Measurements from ENCODE around the gene HAO2.

The HAO2 gene

GRCh38 chr1:119397986-119398385 is 29.4 kb downstream of the HAO2 start:
- no peaks in the 10 kb centered on the region for H3K27me3 ChIP-seq (ENCODE audit: insufficient read depth, low read length)
- no peaks in the 10 kb centered on the region for H3K9me3 ChIP-seq (ENCODE audit: low read length)
- no peak overlapping the region for H3K4me3 ChIP-seq (ENCODE audit: low read length)
- H2AFZ ChIP-seq (ENCODE audit: low read depth, low read length), result no peak overlapping the region
- H3K4me1 ChIP-seq (ENCODE audit: insufficient read depth, low read length), result no peaks in the 10 kb centered on the region
- H3K36me3 ChIP-seq (ENCODE audit: insufficient read depth, low read length), result no peaks in the 10 kb centered on the region

DNA sequence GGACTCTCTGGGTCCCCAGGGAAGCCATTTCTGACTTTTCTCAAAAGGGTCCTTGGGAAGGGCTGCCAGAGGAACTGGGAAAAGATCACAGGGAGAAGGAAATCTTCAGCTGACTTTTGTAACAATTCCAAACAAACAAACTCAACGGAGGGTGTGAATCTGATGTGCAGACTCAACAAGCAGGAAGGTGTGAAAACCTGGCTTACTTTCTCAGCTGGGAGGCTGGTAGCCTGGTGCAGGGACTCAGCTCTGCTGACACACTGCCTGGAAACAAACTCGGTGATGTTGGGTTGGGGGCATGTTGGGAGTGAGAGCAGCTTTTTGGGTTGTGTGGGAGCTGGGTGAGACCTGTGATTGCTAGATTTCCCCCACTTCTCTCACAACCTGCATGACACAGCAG is 36.2 kb downstream of the HAO2 start:
- Histone ChIP-seq H3K27me3 (ENCODE audit: insufficient read depth, low read length) (no peaks in the 10 kb centered on the region), H3K36me3 (ENCODE audit: insufficient read depth, low read length) (no peaks in the 10 kb centered on the region), H2AFZ (ENCODE audit: low read depth, low read length) (no peak overlapping the region), H3K9me3 (ENCODE audit: low read length) (no peaks in the 10 kb centered on the region), H3K4me1 (ENCODE audit: insufficient read depth, low read length) (no peaks in the 10 kb centered on the region), H3K4me3 (ENCODE audit: low read length) (no peak overlapping the region)

DNA sequence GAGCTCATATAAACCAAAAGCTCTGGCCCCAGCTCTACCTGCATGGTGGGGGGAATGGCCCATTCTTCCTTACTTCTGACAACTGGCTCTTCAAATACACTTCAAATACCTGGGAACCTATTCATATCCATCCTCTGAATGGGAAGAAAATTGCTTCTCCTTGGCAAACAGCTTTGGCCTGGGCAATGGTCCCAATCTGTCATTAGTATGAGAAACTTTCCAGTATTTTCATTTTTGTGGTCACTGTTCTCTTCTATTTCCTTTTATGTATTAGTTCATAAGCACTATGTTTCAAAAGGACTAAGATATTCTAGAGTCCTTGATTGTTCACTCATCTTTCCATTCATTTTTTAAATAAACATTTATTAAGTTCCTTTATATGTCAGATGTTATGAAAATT is 41.1 kb downstream of the HAO2 start:
- Histone ChIP-seq H3K36me3 (ENCODE audit: insufficient read depth, low read length) (no peaks in the 10 kb centered on the region), H2AFZ (ENCODE audit: low read depth, low read length) (no peak overlapping the region), H3K4me3 (ENCODE audit: low read length) (no peak overlapping the region), H3K9me3 (ENCODE audit: low read length) (no peaks in the 10 kb centered on the region), H3K27me3 (ENCODE audit: insufficient read depth, low read length) (no peaks in the 10 kb centered on the region), H3K4me1 (ENCODE audit: insufficient read depth, low read length) (no peaks in the 10 kb centered on the region)

- Histone ChIP-seq H3K4me1 (ENCODE audit: insufficient read depth, low read length) (no peaks in the 10 kb centered on the region), H3K27me3 (ENCODE audit: insufficient read depth, low read length) (no peaks in the 10 kb centered on the region), H3K4me3 (ENCODE audit: low read length) (no peak overlapping the region), H2AFZ (ENCODE audit: low read depth, low read length) (no peak overlapping the region), H3K9me3 (ENCODE audit: low read length) (no peaks in the 10 kb centered on the region), H3K36me3 (ENCODE audit: insufficient read depth, low read length) (no peaks in the 10 kb centered on the region)
Measured at GRCh38 chr1:119410961-119411360, 42.4 kb downstream of the HAO2 start.

GRCh38 chr1:119414950-119415349 is 46.4 kb downstream of the HAO2 start, which contains the start of gene HSD3B2:
HSD3B2 (plus strand) TSS chr1:119415150; CDS start chr1:119415420, 270 bp downstream.
- Histone ChIP-seq H3K9me3 (ENCODE audit: low read length) (no peaks in the 10 kb centered on the region), H3K4me3 (ENCODE audit: low read length) (no peak within 1 kb of the TSS), H3K27me3 (ENCODE audit: insufficient read depth, low read length) (peaks cover 4% of the 10 kb centered on the region), H3K36me3 (ENCODE audit: insufficient read depth, low read length) (no peaks in the 10 kb centered on the region), H2AFZ (ENCODE audit: low read depth, low read length) (no peak within 1 kb of the TSS), H3K4me1 (ENCODE audit: insufficient read depth, low read length) (no peaks in the 10 kb centered on the region)

DNA sequence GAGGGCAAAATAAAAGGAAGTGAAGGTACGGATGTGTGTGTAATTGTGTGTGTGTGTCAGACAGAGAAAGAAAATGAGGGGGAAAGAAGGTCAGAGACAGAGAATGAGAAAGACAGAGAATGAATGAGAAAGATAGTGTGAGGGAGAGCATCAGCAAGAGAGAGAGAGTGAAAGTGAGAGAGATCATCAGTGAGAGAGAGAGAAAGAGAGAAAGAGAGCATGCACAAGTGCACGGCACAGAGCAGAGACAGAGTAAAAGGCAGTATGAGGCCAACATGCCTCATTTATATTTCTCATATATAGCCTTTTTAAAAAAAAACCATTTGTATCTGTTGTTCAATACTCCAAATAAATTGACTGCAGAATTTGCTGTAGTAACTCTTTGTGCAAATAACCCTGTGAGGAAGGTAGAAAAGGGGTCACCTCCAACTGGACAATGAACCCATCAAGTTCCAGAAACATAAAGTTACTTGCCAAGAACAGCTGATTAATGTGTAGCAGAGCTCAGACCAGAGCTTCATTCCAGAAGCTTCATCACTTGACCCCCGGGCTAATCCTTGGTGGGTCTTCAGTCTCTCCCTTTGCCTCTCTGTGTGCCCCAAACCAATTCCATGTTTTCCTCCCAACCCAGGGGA is 47.5 kb downstream of the HAO2 start:
- Histone ChIP-seq H3K4me1 (ENCODE audit: insufficient read depth, low read length) (no peaks in the 10 kb centered on the region), H3K4me3 (ENCODE audit: low read length) (no peak overlapping the region), H3K9me3 (ENCODE audit: low read length) (no peaks in the 10 kb centered on the region), H3K27me3 (ENCODE audit: insufficient read depth, low read length) (peaks cover 4% of the 10 kb centered on the region), H2AFZ (ENCODE audit: low read depth, low read length) (no peak overlapping the region), H3K36me3 (ENCODE audit: insufficient read depth, low read length) (no peaks in the 10 kb centered on the region)

GRCh38 chr1:119419109-119419508 is 50.5 kb downstream of the HAO2 start:
- Histone ChIP-seq H3K36me3 (ENCODE audit: insufficient read depth, low read length) (no peaks in the 10 kb centered on the region), H2AFZ (ENCODE audit: low read depth, low read length) (no peak overlapping the region), H3K9me3 (ENCODE audit: low read length) (no peaks in the 10 kb centered on the region), H3K4me1 (ENCODE audit: insufficient read depth, low read length) (no peaks in the 10 kb centered on the region), H3K27me3 (ENCODE audit: insufficient read depth, low read length) (peaks cover 4% of the 10 kb centered on the region), H3K4me3 (ENCODE audit: low read length) (no peak overlapping the region)

DNA sequence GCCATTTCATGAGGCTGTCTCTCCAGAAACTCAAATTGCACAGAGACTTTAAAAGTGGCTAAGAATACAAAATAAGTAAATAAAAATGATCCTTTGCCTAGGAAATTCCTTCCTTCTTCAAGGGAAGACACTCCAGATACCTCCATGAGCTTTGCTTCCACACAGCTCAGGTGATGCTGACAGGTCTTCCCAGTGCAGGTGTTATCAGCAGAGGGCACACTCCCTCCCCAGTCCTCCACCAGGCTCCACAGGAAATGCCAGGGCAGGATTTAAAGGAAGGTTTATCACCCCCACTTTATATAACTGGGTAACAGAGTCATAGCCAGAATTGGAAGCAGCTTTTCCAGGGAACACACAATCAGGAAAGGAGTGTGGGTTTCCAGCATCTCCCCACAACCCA is 52.1 kb downstream of the HAO2 start:
- Histone ChIP-seq H3K4me1 (ENCODE audit: insufficient read depth, low read length) (no peaks in the 10 kb centered on the region), H3K36me3 (ENCODE audit: insufficient read depth, low read length) (no peaks in the 10 kb centered on the region), H3K9me3 (ENCODE audit: low read length) (no peaks in the 10 kb centered on the region), H3K4me3 (ENCODE audit: low read length) (no peak overlapping the region), H2AFZ (ENCODE audit: low read depth, low read length) (no peak overlapping the region), H3K27me3 (ENCODE audit: insufficient read depth, low read length) (peaks cover 4% of the 10 kb centered on the region)

GRCh38 chr1:119422631-119423030 is 54.0 kb downstream of the HAO2 start:
- Histone ChIP-seq H3K36me3 (ENCODE audit: insufficient read depth, low read length) (no peaks in the 10 kb centered on the region), H3K9me3 (ENCODE audit: low read length) (no peaks in the 10 kb centered on the region), H2AFZ (ENCODE audit: low read depth, low read length) (no peak overlapping the region), H3K4me3 (ENCODE audit: low read length) (no peak overlapping the region), H3K27me3 (ENCODE audit: insufficient read depth, low read length) (no peaks in the 10 kb centered on the region), H3K4me1 (ENCODE audit: insufficient read depth, low read length) (no peaks in the 10 kb centered on the region)

DNA sequence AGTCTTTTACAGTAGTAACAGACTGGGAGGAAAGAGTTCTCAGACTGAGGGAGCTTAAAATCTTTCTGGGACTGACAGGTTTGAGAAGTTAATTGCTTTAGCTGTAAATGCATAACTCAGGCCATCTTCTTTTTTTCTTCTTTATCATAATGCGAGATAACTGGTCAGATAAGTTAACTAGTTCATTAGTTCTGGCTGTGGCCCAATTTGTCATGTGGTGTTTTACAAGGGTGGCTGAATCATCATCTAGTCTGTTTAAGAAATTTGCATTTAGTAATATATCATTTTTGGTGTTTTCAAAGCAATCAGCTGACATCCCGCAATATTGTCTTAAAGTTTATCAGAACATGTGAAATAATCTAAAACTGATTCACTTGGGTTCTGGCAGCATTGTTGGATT is 60.4 kb downstream of the HAO2 start:
- Histone ChIP-seq H3K4me1 (ENCODE audit: insufficient read depth, low read length) (no peaks in the 10 kb centered on the region), H3K27me3 (ENCODE audit: insufficient read depth, low read length) (peaks cover 10% of the 10 kb centered on the region), H3K4me3 (ENCODE audit: low read length) (no peak overlapping the region)

GRCh38 chr1:119429687-119430086 is 61.1 kb downstream of the HAO2 start:
- H3K4me3 ChIP-seq (ENCODE audit: low read length), result no peak overlapping the region
- H2AFZ ChIP-seq (ENCODE audit: low read depth, low read length), result no peak overlapping the region
- H3K4me1 ChIP-seq (ENCODE audit: insufficient read depth, low read length), result no peaks in the 10 kb centered on the region
- H3K27me3 ChIP-seq (ENCODE audit: insufficient read depth, low read length), result peaks cover 10% of the 10 kb centered on the region
- H3K9me3 ChIP-seq (ENCODE audit: low read length), result no peaks in the 10 kb centered on the region
- H3K36me3 ChIP-seq (ENCODE audit: insufficient read depth, low read length), result no peaks in the 10 kb centered on the region

More for the DNA sequence above, 60.4 kb downstream of the HAO2 start:
- H3K36me3 ChIP-seq (ENCODE audit: insufficient read depth, low read length), result no peaks in the 10 kb centered on the region
- no peak overlapping the region for H2AFZ ChIP-seq (ENCODE audit: low read depth, low read length)
- H3K9me3 ChIP-seq (ENCODE audit: low read length), result no peaks in the 10 kb centered on the region

DNA sequence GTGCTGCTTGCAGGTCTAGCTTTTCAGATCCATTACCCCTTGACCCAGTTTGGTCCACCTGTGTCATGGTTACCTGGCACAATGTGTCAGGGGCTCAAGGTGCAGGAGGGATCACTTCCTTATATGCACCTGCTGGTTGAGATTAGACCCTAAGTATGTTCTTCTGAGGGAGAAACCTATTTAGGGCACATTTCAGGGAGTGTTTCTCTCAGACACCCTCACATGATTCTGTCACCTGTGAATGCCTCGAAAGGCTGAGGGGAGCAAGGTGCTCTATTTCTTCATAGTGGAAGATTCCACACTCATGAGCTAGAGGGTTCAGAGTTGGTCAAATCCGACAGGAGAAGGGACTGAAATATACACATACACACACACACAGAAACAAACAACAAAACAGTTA is 61.9 kb downstream of the HAO2 start:
- H3K4me3 ChIP-seq (ENCODE audit: low read length), result no peak overlapping the region
- no peaks in the 10 kb centered on the region for H3K36me3 ChIP-seq (ENCODE audit: insufficient read depth, low read length)
- H3K9me3 ChIP-seq (ENCODE audit: low read length), result no peaks in the 10 kb centered on the region
- H2AFZ ChIP-seq (ENCODE audit: low read depth, low read length), result no peak overlapping the region
- H3K4me1 ChIP-seq (ENCODE audit: insufficient read depth, low read length), result no peaks in the 10 kb centered on the region
- peaks cover 10% of the 10 kb centered on the region for H3K27me3 ChIP-seq (ENCODE audit: insufficient read depth, low read length)

DNA sequence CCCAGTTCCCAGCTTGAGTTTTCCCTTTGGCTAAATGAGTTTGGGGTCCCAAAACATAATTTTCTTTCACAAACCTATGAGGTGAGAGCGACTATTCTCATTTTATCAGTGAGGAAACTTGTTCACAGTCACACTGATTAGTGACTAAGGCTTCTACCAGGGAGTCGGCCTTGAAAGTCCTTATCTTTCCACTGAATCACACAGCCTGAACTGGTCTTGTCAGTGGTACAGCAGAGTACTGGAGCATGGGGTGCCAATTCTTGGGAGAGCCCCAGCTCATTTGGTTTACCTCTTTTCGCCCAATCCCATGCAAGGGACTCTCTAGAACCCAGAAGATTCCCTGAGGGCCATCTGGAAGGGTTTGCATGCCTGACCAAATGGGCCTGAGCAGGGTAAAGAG is 63.3 kb downstream of the HAO2 start:
- H3K4me1 ChIP-seq (ENCODE audit: insufficient read depth, low read length), result no peaks in the 10 kb centered on the region

GRCh38 chr1:119435052-119435451 is 66.5 kb downstream of the HAO2 start:
- no peaks in the 10 kb centered on the region for H3K4me1 ChIP-seq (ENCODE audit: insufficient read depth, low read length)
- no peak overlapping the region for H3K4me3 ChIP-seq (ENCODE audit: low read length)
- no peaks in the 10 kb centered on the region for H3K9me3 ChIP-seq (ENCODE audit: low read length)
- H3K36me3 ChIP-seq (ENCODE audit: insufficient read depth, low read length), result no peaks in the 10 kb centered on the region
- H3K27me3 ChIP-seq (ENCODE audit: insufficient read depth, low read length), result peaks cover 17% of the 10 kb centered on the region
- no peak overlapping the region for H2AFZ ChIP-seq (ENCODE audit: low read depth, low read length)

More for the DNA sequence above, 63.3 kb downstream of the HAO2 start:
- no peaks in the 10 kb centered on the region for H3K36me3 ChIP-seq (ENCODE audit: insufficient read depth, low read length)
- H3K9me3 ChIP-seq (ENCODE audit: low read length), result no peaks in the 10 kb centered on the region
- no peak overlapping the region for H3K4me3 ChIP-seq (ENCODE audit: low read length)
- no peak overlapping the region for H2AFZ ChIP-seq (ENCODE audit: low read depth, low read length)
- peaks cover 10% of the 10 kb centered on the region for H3K27me3 ChIP-seq (ENCODE audit: insufficient read depth, low read length)

Data from neuron (in vitro differentiated cells).